Esophagus squamous epithelium (tissue), 5 donors: ENCODE data around the gene DNAJB1. TPM values are rescaled to one million over a fixed set of nuclear protein-coding genes. Genes with fewer than 3 reads are reported as not detected.

Experiments
- DNase-seq: peaks from one replicate; lab custom pipeline; 2025; lab: John Stamatoyannopoulos, UW
- H3K27ac ChIP-seq, 4 donors: fragments of 200-600 bp; sonication (generic); one replicate each; pipeline ENCODE4 v1.5.1; 2016 to 2019; ENCODE audit warnings: mild to moderate bottlenecking in 1 of 4
- H3K27me3 ChIP-seq, 4 donors: fragments of 200-600 bp; sonication (generic); 1 replicate in 3 of 4; 2 replicates in 1 of 4; pipeline versions ENCODE4 v1.5.1 to v1.6.0; 2017 to 2021; ENCODE audit warnings: antibody characterized with exemption in 1 of 4
- H3K36me3 ChIP-seq, 3 donors: fragments of 200-600 bp; sonication (generic); one replicate each; pipeline ENCODE4 v1.5.1; 2016 to 2019
- H3K4me1 ChIP-seq, 3 donors: fragments of 200-600 bp; sonication (generic); one replicate each; pipeline ENCODE4 v1.5.1; 2017 to 2019
- H3K4me3 ChIP-seq, 4 donors: fragments of 200-600 bp; sonication (generic); 1 replicate in 3 of 4; 2 replicates in 1 of 4; pipeline ENCODE4 v1.5.1; 2016 to 2019; ENCODE audit warnings: mild to moderate bottlenecking in 2 of 4, moderate library complexity in 1 of 4
- H3K9me3 ChIP-seq, 3 donors: fragments of 200-600 bp; sonication (generic); one replicate each; pipeline ENCODE4 v1.5.1; 2016 to 2019
- POLR2A ChIP-seq, 4 donors: fragments of 450-650 bp; IDR thresholded peaks; one replicate each; pipeline ENCODE4 v1.6.1; 2017; ENCODE audit warnings: antibody characterized with exemption in 4 of 4, mild to moderate bottlenecking in 4 of 4, moderate library complexity in 3 of 4
- WGBS, 2 donors: methylation state at CpG; one replicate each; pipeline ENCODE4 v1.1.5; 2018; 5-methylcytosine and 5-hydroxymethylcytosine counted together
- intact Hi-C: fragments of 100-400 bp; cut with DNase I; formaldehyde crosslinking; loops from one replicate; pipeline ENCODE4 v1.15.0; 2022
- total RNA-seq, 4 donors: library from RNA; depleted of rRNA; stranded (reverse); fragments of >200 nt; gene quantifications; one replicate each; pipeline ENCODE4 v1.1.0, GENCODE V29; 2016
- TF ChIP-seq, protein P1 (sequence below), 6 experiments: fragments of 450-650 bp in 4 of 6; fragments of 200-600 bp in 2 of 6; sonication (generic) in 2 of 6; IDR thresholded peaks; one replicate each; pipeline ENCODE4 v1.5.1; 2016 to 2019; ENCODE audit warnings: antibody characterized with exemption in 6 of 6, mild to moderate bottlenecking in 4 of 6, moderate library complexity in 4 of 6
- donor health status: DM: yes; HTN: yes; CAD: no.

Gene DNAJB1
- total RNA-seq, 4 donors from 2014 or later: 182 to 294 (median 224) TPM

DNA sequence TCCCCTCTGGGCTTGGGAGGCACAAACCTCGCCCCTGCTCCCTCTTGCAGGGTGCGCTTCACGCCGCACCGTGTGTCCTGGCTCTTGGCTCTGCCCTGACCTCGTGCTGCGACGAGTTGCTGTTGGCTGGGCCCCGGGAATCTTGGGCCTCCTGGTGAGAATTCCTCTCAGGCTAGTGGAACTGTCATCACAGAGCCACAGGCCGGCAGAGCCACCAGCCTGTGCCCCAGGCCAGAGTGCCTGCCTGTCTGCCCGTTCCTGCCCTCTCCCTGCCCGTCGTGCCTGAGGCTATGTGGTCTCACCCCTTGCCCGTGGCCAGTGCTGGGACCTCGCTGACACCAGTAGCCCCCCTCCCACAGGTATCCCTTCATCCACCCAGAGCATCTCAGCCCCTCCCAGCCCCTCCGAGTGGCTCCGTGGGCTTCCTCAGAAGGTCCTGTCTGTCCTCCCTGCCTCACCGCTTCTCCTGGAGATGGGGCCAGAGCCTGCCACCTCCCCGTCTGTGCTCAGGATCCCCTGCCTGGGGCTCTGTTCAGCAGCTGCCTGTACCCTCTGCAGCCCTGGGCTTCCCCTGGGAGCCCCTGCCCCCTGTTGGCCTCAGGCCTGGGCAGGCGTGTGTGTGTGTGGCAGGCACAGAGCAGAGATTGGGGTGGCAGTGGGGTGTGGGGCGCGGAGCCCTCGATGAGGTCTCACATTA is 40.3 kb upstream of the DNAJB1 start:
- Histone ChIP-seq H3K36me3 (peaks cover 0 to 28% (median under 1%) of the 10 kb centered on the region in 3 donors), H3K4me3 (no peak overlapping the region), H3K27ac (peak overlapping the region in 3 of 4 donors; percentile 1 to 91 (median 91)), H3K4me1 (peaks cover 50 to 100% (median 53%) of the 10 kb centered on the region in 3 donors), H3K27me3 (no peaks in the 10 kb centered on the region), H3K9me3 (no peaks in the 10 kb centered on the region)
- no peak for DNase-seq
- TF ChIP-seq, protein P1, sequence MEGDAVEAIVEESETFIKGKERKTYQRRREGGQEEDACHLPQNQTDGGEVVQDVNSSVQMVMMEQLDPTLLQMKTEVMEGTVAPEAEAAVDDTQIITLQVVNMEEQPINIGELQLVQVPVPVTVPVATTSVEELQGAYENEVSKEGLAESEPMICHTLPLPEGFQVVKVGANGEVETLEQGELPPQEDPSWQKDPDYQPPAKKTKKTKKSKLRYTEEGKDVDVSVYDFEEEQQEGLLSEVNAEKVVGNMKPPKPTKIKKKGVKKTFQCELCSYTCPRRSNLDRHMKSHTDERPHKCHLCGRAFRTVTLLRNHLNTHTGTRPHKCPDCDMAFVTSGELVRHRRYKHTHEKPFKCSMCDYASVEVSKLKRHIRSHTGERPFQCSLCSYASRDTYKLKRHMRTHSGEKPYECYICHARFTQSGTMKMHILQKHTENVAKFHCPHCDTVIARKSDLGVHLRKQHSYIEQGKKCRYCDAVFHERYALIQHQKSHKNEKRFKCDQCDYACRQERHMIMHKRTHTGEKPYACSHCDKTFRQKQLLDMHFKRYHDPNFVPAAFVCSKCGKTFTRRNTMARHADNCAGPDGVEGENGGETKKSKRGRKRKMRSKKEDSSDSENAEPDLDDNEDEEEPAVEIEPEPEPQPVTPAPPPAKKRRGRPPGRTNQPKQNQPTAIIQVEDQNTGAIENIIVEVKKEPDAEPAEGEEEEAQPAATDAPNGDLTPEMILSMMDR (IDR thresholded peaks at IDR 0.05): no peak
- TF ChIP-seq POLR2A (IDR thresholded peaks at IDR 0.05): no peak
- 50 to 80% methylated on average over 1 to 11 of the region's 23 CpGs for WGBS, 2 donors
- intact Hi-C loops: loop anchor here (10.0 kb wide), 1 partner anchor 54 kb away; no protein-coding TSS in a partner anchor

DNA sequence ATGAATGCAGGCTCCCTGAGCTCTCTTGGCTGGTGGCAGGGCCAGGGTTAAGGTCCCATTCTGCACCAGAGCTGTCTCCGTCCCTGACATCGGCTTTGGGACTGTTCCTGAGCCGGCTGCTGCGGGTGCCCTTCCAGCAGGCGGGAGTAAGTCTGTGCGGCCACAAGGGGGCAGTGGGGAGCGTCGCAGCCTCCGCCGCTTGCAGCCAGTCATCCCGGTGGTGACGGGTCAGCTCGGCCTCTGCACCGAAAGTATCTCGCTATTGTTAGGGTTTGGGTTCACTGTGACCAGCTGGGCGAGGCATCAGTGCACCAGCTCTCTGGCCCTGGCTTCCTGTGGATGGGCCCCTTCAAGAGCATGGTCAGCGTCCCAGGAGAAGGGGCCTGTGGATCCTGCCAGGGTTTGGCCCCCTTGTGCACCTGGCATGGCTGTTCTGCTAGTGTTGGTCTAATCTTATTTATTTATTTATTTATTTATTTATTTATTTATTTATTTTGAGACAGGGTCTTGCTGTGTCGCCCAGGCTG is 38.5 kb upstream of the DNAJB1 start:
- no peaks in the 10 kb centered on the region for H3K9me3 ChIP-seq
- intact Hi-C loops: loop anchor here (10.0 kb wide), 1 partner anchor 52 kb away; no protein-coding TSS in a partner anchor
- TF ChIP-seq POLR2A (IDR thresholded peaks at IDR 0.05): no peak
- TF ChIP-seq, protein P1 (IDR thresholded peaks at IDR 0.05): peak; percentile 81 to 97 (median 92)
- H3K36me3 ChIP-seq: peaks cover 0 to 25% (median 0%) of the 10 kb centered on the region in 3 donors
- H3K4me1 ChIP-seq: peaks cover 47 to 100% (median 53%) of the 10 kb centered on the region in 3 donors
- no peak for DNase-seq
- WGBS, 2 donors: 10 to 30% methylated on average over 5 to 15 of the region's 18 CpGs
- peak overlapping the region in 2 of 4 donors; percentile 10 to 33 for H3K4me3 ChIP-seq
- peak overlapping the region; percentile 33 to 91 (median 86) for H3K27ac ChIP-seq
- H3K27me3 ChIP-seq: no peaks in the 10 kb centered on the region

DNA sequence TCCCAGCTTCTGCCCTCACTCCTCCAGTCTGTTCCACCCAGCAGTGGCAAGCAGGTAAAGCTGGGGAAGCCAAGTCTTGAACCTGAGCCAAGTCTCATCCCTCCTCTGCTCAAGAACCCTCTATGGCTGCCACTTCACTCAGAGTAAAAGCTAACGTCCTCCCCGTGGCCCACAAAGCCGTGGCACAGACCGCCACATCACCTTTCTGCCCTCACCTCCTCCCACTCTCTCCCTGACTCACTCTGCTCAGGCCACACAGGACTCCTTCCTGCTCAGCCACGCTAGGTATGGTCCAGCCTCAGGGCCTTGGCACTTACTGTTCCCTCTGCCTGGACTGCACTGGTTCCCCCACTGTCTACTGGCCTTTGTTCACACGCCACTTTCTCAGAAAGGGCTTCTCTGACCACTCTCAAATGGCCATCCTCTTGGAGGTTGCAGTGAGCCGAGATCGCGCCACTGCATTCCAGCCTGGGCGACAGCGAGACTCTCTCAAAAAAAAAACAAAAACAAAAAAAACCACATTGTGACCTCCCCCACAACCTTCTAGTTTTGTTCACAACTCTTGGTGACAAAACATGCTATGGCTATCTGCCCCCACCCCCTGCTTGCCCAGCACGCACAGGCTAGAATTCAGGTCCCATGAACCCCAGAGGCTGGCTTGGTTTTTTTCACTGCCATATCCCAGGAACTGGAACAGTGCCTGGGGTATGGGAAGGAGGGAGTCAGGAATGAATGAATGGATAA is 37.9 kb upstream of the DNAJB1 start:
- DNase-seq: no peak
- WGBS, 2 donors: 30 to 61% methylated on average over 7 to 11 of the region's 12 CpGs
- Histone ChIP-seq H3K9me3 (no peaks in the 10 kb centered on the region), H3K27ac (peak overlapping the region; percentile 33 to 91 (median 86)), H3K27me3 (no peaks in the 10 kb centered on the region), H3K4me1 (peaks cover 40 to 100% (median 50%) of the 10 kb centered on the region in 3 donors), H3K4me3 (peak overlapping the region in 2 of 4 donors; percentile 10 to 33), H3K36me3 (peaks cover 0 to 25% (median 0%) of the 10 kb centered on the region in 3 donors)
- TF ChIP-seq POLR2A (IDR thresholded peaks at IDR 0.05): no peak
- TF ChIP-seq, protein P1 (IDR thresholded peaks at IDR 0.05): no peak
- intact Hi-C loops: loop anchor here (10.0 kb wide), 1 partner anchor 51 kb away; no protein-coding TSS in a partner anchor

DNA sequence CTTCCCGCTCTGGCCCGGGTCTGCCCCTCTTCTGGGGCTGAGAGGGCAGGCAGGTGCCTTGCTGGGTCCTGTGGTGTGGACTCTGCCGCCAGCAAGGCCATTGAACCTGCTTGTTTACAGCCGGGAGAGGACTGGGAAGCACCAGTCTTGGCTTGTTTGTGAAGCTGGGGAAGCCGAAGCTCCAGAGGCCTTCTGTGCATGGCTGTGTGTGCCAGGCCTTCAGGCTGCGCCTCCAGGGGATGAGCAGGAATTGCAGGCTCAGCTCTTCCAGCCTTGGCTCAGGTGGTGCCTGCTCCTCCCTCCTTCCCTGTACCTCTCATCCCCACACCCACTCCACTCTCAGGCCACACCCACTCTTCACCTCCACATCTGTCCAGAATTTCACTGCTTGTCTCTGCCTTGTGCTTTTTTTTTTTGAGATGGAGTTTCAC is 36.2 kb upstream of the DNAJB1 start:
- Histone ChIP-seq H3K9me3 (no peaks in the 10 kb centered on the region), H3K4me3 (peak overlapping the region in 3 of 4 donors; percentile 0 to 38 (median 25)), H3K27ac (peak overlapping the region; percentile 80 to 91 (median 88)), H3K4me1 (peaks cover 34 to 100% (median 51%) of the 10 kb centered on the region in 3 donors), H3K27me3 (no peaks in the 10 kb centered on the region), H3K36me3 (peaks cover 0 to 30% (median 0%) of the 10 kb centered on the region in 3 donors)
- no peak for DNase-seq
- intact Hi-C loops: loop anchor here (10.0 kb wide), 1 partner anchor 50 kb away; no protein-coding TSS in a partner anchor
- 43% methylated on average over 3 of the region's 6 CpGs; no CpG with 5 or more reads in 1 of the 2 donors for WGBS, 2 donors
- peak in 1 of 4 donors; percentile 48 for TF ChIP-seq POLR2A (IDR thresholded peaks at IDR 0.05)
- TF ChIP-seq, protein P1 (IDR thresholded peaks at IDR 0.05): peak in 2 of 6 experiments; percentile 34 to 42
